Activated CD8-positive, alpha-beta memory T cell treated with anti-CD3 and anti-CD28 coated beads, Interleukin-2, amount 50 U/mL, for 1 hour (primary cell): ENCODE results near the gene STK4.
"Not testable (repeated sequence)": the region's sequence is repeated elsewhere in the genome, so short reads cannot be mapped to it uniquely, and the experiment has no call there.

ENCODE experiments used
- DNase-seq: peaks from one replicate; pipeline ENCODE4 v3.0.0-alpha.2; 2020; ENCODE audit errors: extremely low read depth

The STK4 gene

DNA sequence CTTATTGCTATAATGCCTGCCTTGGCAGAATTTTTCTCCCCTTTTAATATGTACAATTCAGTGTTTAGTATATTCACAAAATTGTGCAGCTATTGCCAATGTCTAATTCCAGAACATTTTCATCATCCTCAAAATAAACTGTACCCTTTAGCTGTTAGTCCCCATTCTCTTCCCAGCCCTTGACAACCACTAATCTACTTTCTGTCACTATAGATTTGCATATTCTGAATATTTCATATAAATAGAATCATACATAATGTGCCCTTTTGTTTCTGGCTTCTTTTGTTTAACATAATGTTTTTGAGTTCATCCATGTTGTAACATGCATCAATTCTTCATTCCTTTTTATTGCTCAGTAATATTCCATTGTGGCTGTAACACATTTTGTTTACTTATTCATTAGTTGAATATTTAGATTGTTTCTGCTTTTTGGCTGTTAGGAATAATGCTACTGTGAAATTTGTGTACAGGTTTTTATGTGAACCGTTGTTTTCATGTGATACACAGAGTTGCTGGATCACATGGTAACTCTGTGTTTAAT is 22.4 kb downstream of the STK4 start:
- no peak for DNase-seq

DNA sequence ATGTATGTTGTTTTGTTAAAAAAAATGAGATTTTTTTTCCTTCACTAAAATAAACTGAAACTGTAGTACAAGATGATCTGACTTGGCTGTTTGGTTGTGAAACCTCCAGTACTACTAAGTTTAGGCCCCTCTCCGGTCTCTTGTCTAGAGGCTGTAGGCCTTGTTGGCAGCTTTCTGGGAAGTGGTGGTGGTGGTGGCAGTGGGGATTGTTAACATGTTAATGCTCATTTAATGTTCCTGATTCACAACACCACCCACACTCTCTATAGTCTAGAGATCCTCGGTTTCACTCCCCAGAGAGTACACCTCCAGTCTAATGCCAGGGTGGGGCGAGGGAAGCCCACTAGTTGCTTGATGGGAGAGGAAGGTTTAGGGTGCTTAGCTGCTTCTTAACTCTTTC is 24.1 kb downstream of the STK4 start:
- no peak for DNase-seq

GRCh38 chr20:44990957-44991356 is 24.6 kb downstream of the STK4 start:
- DNase-seq = no peak

DNA sequence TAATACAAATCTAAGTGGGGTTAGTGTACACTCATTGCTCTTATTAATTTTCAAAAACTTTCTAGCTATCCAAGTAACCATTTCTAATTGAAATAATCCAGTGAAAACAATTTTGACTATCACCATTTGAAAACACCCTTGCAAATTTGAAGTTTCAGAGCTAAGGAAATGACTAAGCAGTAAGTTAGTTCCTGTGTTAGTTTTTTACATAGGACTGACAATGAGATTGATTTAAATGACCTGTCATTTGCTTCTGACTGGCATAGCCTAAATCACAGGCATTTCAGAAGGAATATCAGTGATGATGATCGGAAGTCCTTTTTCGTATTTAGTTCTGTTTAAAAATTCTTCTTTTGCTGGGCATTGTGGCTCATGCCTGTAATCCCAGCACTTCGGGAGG is 27.0 kb downstream of the STK4 start:
- DNase-seq = no peak

- DNase-seq = no peak
Measured at GRCh38 chr20:44997171-44997570, 30.9 kb downstream of the STK4 start.

- DNase-seq = no peak
Measured at GRCh38 chr20:44997668-44998067, 31.4 kb downstream of the STK4 start.

DNA sequence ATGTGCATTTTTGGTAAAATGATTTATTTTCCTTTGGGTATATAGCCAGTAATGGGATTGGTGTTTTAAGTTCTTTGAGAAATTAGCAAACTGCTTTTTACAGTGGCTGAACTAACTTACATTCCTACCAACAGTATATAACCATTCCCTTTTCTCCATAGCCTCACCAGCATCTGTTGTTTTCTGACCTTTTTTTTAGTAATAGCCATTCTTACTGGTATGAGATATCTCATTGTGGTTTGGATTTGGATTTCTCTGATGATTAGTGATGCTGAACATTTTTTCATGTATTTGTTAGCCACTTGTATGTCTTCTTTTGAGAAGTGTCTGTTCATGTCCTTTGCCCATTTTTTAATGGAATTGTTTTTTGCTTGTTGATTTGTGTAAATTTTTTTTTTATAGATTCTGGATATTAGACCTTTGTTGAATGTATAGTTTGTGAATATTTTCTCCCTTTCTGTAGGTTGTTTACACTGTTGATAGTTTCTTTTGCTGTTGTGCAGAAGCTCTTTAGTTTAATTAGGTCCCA is 42.3 kb downstream of the STK4 start:
- DNase-seq = no peak

- no peak for DNase-seq
Measured at GRCh38 chr20:45010399-45010828, 44.1 kb downstream of the STK4 start.

GRCh38 chr20:45011108-45011526 is 44.8 kb downstream of the STK4 start:
- peak; percentile 14 for DNase-seq

GRCh38 chr20:45012682-45013302 is 46.5 kb downstream of the STK4 start:
- no peak for DNase-seq

DNA sequence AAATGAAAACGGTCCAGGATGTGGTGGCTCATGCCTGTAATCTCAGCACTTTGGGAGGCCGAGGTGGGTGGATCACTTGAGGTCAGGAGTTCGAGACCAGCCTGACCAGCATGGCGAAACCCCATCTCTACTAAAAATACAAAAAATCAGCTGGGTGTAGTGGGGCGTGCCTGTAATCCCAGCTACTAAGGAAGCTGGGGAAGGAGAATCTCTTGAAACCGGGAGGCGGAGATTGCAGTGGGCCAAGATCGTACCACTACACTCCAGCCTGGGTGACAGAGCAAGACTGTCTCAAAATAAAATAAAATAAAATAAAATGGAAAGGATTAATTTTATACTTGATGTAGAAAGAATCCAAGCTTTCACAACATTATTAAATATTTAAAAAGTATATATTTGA is 47.8 kb downstream of the STK4 start:
- not testable (repeated sequence) for DNase-seq

- DNase-seq = no peak
Measured at GRCh38 chr20:45014671-45015415, 48.5 kb downstream of the STK4 start.

DNA sequence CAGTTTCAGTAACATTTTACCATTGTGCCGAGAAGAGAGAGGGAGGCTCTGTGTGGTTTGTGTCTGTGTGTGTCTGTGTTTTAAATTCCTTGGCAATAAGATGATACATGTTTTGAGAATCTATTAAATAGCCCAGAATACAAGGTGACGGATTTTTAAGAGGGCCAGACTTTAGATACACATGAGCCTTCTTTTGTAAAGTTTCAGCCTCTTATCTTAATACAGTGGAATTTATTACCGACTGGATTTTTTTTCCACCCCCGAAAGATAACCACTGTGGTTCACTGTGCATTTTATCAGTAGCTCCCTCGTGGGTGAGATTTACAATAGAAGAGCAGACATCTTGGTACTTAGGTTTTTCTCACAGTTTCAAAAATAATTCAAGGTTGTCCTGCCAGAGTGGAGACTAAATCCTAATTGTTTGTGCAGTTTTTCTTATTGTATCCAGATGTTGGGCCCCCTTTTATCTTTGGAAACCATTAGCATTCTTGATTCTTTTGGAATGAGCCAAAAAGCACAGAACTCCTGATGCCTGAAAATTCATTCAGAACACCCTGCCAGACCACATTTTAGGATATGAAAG is 49.9 kb downstream of the STK4 start:
- DNase-seq = no peak

GRCh38 chr20:45017281-45017680 is 51.0 kb downstream of the STK4 start:
- no peak for DNase-seq

GRCh38 chr20:45017857-45018256 is 51.5 kb downstream of the STK4 start:
- DNase-seq = no peak

DNA sequence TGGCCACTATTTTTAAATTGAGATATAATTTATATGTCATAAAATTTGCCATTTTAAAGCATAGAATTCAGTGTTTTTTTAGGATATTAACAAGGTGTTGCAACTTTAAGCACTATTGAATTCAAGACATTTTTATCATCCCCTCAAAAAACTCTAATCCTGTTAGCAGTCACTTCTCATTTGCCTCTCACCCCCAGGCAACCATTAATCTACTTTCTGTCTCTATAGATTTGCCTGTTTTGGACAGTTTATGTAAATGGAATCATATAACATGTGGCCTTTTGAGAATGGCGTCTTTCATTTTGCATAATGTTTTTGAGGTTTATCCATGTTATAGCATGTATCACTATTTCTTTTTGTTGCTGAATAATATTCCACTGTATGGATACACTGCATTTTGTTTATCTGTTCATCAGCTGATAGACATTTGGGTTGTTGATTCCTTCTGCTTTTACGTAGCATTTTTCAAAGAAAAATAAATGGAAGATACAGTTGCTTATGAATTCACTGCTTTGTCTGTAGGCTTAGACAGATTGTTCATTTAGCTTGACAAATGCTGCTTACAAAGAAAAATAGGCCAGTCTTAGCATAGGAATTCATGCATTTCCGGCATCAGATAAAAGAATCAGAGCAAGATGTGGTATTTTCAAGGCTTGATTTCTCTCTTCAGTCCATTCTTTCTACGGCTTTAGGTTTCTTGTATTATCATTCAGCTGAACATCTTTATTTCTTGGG is 52.9 kb downstream of the STK4 start:
- no peak for DNase-seq

DNA sequence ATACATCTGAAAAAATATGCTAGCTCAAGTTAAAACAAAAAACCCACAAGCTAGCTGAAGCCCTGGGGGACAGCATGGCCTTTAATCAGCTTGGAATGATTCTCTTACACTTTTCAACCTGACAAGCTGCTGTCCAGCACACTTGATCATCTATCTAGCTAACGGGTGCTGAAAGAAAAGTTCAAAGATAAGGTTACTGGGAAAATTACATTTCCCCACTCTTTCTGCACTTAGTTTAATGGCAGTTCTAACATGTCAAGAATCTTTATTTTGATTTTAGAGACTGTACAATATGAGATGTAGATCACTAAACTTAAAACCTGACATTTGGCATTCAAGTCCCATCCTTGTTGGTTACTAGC is 53.4 kb downstream of the STK4 start:
- no peak for DNase-seq

- DNase-seq = no peak
Measured at GRCh38 chr20:45020236-45020886, 54.0 kb downstream of the STK4 start.

DNA sequence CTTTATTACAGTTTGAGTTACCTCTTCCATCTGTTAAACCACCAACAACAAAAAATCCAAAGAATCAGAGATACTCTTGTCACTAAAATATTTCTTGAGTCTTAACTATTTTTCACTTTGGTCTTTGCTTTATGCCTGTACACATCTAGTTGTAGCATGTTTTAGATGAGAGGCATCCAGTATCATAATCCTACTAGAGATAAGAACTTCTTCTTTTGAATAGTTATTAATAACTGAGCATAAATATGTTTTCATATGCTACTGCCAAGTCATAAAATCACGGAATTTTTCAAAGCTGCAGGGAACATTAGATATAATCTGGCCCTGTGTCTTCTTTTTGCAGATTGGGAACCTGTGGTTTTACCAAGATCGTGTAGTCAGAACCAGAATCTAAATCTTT is 55.3 kb downstream of the STK4 start:
- no peak for DNase-seq

DNA sequence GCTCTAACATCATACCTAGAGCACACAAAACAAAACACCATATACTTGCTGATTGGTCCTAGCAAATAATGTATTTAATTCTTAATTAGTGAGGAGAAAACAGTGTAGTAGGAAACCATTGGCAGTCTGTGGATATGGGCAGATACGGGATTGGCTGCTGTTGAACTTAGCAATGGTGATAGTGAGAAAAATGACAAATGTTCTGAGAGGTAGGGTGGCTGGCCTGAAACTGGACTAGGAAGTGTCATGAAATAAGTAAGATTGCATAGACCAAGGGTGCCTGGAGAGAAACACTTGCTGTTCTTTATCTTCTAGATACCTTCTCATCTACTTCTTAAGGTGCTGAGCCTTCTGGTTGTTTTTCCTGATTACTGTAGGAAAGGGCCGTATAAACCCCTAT is 56.8 kb downstream of the STK4 start:
- DNase-seq = not testable (repeated sequence)

DNA sequence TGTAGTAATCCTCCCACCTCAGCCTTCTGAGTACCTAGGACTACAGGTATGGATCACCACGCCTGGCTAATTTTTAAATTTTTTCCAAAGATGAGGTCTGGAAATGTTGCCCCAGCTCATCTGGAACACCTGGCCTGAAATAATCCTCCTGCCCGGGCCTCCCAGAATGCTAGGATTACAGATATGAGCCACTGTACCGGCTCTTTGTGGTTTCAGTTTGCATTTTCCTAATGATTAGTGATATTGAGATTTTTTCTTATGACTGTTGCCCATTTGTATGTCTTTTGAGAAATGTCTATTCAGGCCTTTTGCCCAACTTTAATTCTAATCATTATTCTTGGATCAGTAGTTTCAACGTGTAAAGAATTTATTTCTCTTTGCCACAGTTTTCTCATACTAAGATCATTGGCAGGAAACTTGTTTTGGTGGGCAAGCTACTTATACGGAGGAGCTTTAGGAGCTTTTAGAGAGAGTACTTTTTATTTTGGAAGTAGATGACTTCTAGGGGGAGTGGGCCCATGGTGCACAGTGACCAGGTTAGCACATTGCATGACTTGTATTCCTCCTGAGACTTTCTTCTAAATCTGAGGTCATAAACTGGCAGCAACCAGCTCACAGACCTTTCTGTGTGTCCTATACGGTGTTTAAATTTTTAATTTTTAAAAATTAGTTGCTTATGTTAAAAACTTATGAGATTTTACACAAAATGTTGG is 62.3 kb downstream of the STK4 start:
- no peak for DNase-seq
